Stimulated activated naive B cell treated with anti-CD40 and anti-IgM and Interleukin-4, amounts not matched to agents 10 μg/mL and 1 μg/mL and 100 μg/mL, for 72 hours (primary cell): ENCODE results near the gene CXorf38.
A peak's percentile ranks its signal among the peaks of the same experiment; 100 is the strongest.

Source experiments
- ATAC-seq, 2 donors: fragments of 150-1000 bp; cut with Tn5 transposase; replicated peaks; 2 replicates each; pipeline ENCODE4 v1.10.0; 2021; ENCODE audit warnings: moderate library complexity in 1 of 2
- DNase-seq: peaks from one replicate; pipeline ENCODE4 v3.0.0; 2021
- H3K27ac Mint-ChIP-seq: one replicate; pipeline ENCODE4 v1.8.0; 2022; ENCODE audit warnings: mild to moderate bottlenecking, mixed read lengths
- H3K27me3 Mint-ChIP-seq, 2 donors: one replicate each; pipeline ENCODE4 v1.8.0; 2022; ENCODE audit warnings: mixed read lengths in 2 of 2
- H3K36me3 Mint-ChIP-seq, 2 donors: one replicate each; pipeline ENCODE4 v1.8.0; 2022; ENCODE audit warnings: mixed read lengths in 2 of 2, mild to moderate bottlenecking in 1 of 2
- H3K4me1 Mint-ChIP-seq, 2 donors: one replicate each; pipeline ENCODE4 v1.8.0; 2022; ENCODE audit warnings: mixed read lengths in 2 of 2, mild to moderate bottlenecking in 1 of 2
- H3K4me3 Mint-ChIP-seq, 2 donors: one replicate each; pipeline ENCODE4 v1.8.0; 2022; ENCODE audit warnings: mild to moderate bottlenecking in 2 of 2, mixed read lengths in 2 of 2, moderate library complexity in 1 of 2
- H3K9me3 Mint-ChIP-seq, 2 donors: one replicate each; pipeline ENCODE4 v1.8.0; 2022; ENCODE audit warnings: mixed read lengths in 2 of 2, mild to moderate bottlenecking in 1 of 2

The CXorf38 gene, protein sequence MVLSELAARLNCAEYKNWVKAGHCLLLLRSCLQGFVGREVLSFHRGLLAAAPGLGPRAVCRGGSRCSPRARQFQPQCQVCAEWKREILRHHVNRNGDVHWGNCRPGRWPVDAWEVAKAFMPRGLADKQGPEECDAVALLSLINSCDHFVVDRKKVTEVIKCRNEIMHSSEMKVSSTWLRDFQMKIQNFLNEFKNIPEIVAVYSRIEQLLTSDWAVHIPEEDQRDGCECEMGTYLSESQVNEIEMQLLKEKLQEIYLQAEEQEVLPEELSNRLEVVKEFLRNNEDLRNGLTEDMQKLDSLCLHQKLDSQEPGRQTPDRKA

GRCh38 chrX:40647307-40648197, at the start of gene CXorf38:
Gene CXorf38 (minus strand): TSS chrX:40647561. CDS start chrX:40647520, 41 bp downstream.
- DNase-seq (peak; percentile 96), ATAC-seq (peak; percentile 75 to 78)
- peaks cover 28% of the 10 kb centered on the region in 2 donors for H3K4me1 Mint-ChIP-seq
- peak within 1 kb of the TSS; percentile 96 for H3K27ac Mint-ChIP-seq
- peak within 1 kb of the TSS; percentile 89 to 96 for H3K4me3 Mint-ChIP-seq
- no peaks in the 10 kb centered on the region for H3K9me3 Mint-ChIP-seq
- H3K27me3 Mint-ChIP-seq: no peaks in the 10 kb centered on the region
- H3K36me3 Mint-ChIP-seq: peaks cover 21 to 36% of the 10 kb centered on the region in 2 donors

- no peak overlapping the region for H3K4me3 Mint-ChIP-seq
- H3K36me3 Mint-ChIP-seq: peaks cover 10 to 52% of the 10 kb centered on the region in 2 donors
- no peak overlapping the region for H3K27ac Mint-ChIP-seq
- no peaks in the 10 kb centered on the region for H3K27me3 Mint-ChIP-seq
- DNase-seq (no peak), ATAC-seq (no peak)
- H3K9me3 Mint-ChIP-seq: no peaks in the 10 kb centered on the region
- peaks cover 0 to 2% of the 10 kb centered on the region in 2 donors for H3K4me1 Mint-ChIP-seq
Observed at GRCh38 chrX:40694802-40695201, 47.4 kb upstream of the CXorf38 start.

DNA sequence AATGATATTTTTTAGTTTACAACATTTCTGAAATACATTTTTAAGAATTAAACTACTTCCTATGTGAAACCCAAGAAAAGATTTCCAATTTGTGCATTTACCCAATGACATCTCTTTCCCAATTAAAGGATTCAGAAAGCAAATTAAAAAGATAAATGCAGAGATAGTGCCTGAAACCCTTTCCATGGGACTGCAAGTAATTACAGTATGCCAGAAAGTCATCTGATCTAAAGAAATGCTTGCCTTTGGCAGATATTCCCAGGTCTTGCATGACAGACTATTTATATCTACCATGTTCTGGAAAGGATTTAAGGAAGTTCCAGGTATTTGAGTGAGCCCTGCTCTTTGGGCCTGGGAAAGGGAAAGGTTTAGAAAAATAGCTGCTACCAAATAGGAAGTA, 41.6 kb upstream of the CXorf38 start:
- Mint-ChIP-seq H3K36me3 (peaks cover 22 to 64% of the 10 kb centered on the region in 2 donors), H3K4me3 (no peak overlapping the region), H3K27ac (no peak overlapping the region), H3K27me3 (no peaks in the 10 kb centered on the region), H3K9me3 (peaks cover 0 to 5% of the 10 kb centered on the region in 2 donors), H3K4me1 (peaks cover 18 to 27% of the 10 kb centered on the region in 2 donors)
- no peak for ATAC-seq
- DNase-seq: no peak

DNA sequence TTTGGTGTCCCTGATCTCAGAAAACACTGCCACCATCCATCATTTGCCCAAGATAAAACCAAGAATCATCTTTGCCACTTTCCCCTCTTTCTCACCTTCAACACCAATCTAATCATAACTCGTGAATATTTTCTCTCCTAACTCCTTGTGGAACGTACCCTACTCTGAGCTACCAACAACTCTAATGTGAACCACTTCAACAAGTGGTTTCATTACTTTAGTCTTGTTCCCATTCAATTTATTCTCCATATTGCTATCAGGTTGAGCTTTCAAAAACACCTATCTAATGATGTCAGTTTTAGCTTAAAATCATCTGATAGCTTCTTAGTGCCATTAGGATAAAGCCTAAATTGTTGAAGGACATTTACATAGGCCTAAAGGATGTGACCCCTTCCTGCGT, 39.8 kb upstream of the CXorf38 start:
- no peak overlapping the region for H3K4me3 Mint-ChIP-seq

GRCh38 chrX:40685362-40685918, 38.1 kb upstream of the CXorf38 start:
- Mint-ChIP-seq H3K4me3 (peak overlapping the region; percentile 11 to 71), H3K4me1 (peaks cover 18 to 27% of the 10 kb centered on the region in 2 donors), H3K36me3 (peaks cover 19 to 54% of the 10 kb centered on the region in 2 donors), H3K27me3 (no peaks in the 10 kb centered on the region), H3K27ac (peak overlapping the region; percentile 85), H3K9me3 (peaks cover 0 to 5% of the 10 kb centered on the region in 2 donors)
- DNase-seq (peak; percentile 10), ATAC-seq (peak; percentile 86 to 90)

More for the DNA sequence above, 39.8 kb upstream of the CXorf38 start:
- peaks cover 0 to 5% of the 10 kb centered on the region in 2 donors for H3K9me3 Mint-ChIP-seq
- H3K27ac Mint-ChIP-seq: no peak overlapping the region
- no peak for DNase-seq
- H3K27me3 Mint-ChIP-seq: no peaks in the 10 kb centered on the region
- no peak for ATAC-seq
- H3K4me1 Mint-ChIP-seq: peaks cover 18 to 27% of the 10 kb centered on the region in 2 donors
- peaks cover 19 to 61% of the 10 kb centered on the region in 2 donors for H3K36me3 Mint-ChIP-seq

- Mint-ChIP-seq H3K36me3 (peaks cover 19 to 62% of the 10 kb centered on the region in 2 donors), H3K4me1 (peaks cover 18 to 27% of the 10 kb centered on the region in 2 donors), H3K27ac (no peak overlapping the region), H3K27me3 (no peaks in the 10 kb centered on the region), H3K4me3 (peak overlapping the region; percentile 22 to 57), H3K9me3 (peaks cover 0 to 5% of the 10 kb centered on the region in 2 donors)
- peak; percentile 46 to 55 for ATAC-seq
- no peak for DNase-seq
Observed at GRCh38 chrX:40684092-40684491, 36.7 kb upstream of the CXorf38 start.

DNA sequence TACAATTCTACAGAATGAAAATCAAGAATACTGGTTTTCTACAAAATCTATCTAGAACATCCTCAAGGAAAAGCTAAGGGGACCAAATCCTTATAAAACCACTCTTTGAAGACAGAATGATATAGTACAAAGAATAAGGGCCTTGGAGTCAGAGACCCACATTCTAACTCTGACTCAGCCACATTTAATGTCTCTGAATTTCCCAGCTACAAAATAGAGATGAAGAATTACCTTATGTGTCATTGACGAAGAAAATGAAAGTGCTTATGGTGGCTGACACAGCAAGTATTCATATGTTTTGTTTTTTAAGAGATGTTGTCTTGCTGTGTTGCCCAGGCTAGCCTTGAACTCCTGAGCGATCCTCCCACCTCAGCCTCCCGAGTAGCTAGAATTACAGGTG, 35.9 kb upstream of the CXorf38 start:
- H3K27ac Mint-ChIP-seq: no peak overlapping the region

DNA sequence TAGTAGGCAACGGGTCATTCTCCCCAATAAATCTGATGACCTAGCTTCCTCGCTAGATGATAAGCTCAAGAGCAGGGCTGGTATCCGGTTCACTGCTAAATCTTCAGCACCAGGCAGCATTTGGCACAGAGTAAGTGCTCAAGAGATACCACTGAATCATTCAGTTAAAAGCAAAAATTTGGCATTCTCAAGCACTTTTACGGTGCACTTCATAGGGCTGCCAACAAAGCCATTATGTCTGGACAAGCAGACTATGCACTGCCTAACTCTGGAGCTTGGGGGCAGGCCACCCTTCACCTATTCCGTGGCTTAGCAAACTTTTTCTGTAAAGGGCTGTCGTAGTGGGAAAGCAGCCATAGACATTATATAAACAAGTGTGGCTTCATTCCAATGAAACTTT, 23.8 kb upstream of the CXorf38 start:
- H3K27me3 Mint-ChIP-seq: no peaks in the 10 kb centered on the region
- no peak overlapping the region for H3K4me3 Mint-ChIP-seq
- DNase-seq: no peak
- H3K27ac Mint-ChIP-seq: no peak overlapping the region
- ATAC-seq: no peak
- H3K36me3 Mint-ChIP-seq: peaks cover 22 to 55% of the 10 kb centered on the region in 2 donors
- no peaks in the 10 kb centered on the region for H3K9me3 Mint-ChIP-seq
- peaks cover 4 to 5% of the 10 kb centered on the region in 2 donors for H3K4me1 Mint-ChIP-seq

More for the DNA sequence above, 35.9 kb upstream of the CXorf38 start:
- H3K4me1 Mint-ChIP-seq: peaks cover 18 to 27% of the 10 kb centered on the region in 2 donors
- H3K27me3 Mint-ChIP-seq: no peaks in the 10 kb centered on the region
- H3K4me3 Mint-ChIP-seq: no peak overlapping the region
- peaks cover 20 to 65% of the 10 kb centered on the region in 2 donors for H3K36me3 Mint-ChIP-seq
- H3K9me3 Mint-ChIP-seq: peaks cover 0 to 5% of the 10 kb centered on the region in 2 donors
- ATAC-seq (no peak), DNase-seq (no peak)

DNA sequence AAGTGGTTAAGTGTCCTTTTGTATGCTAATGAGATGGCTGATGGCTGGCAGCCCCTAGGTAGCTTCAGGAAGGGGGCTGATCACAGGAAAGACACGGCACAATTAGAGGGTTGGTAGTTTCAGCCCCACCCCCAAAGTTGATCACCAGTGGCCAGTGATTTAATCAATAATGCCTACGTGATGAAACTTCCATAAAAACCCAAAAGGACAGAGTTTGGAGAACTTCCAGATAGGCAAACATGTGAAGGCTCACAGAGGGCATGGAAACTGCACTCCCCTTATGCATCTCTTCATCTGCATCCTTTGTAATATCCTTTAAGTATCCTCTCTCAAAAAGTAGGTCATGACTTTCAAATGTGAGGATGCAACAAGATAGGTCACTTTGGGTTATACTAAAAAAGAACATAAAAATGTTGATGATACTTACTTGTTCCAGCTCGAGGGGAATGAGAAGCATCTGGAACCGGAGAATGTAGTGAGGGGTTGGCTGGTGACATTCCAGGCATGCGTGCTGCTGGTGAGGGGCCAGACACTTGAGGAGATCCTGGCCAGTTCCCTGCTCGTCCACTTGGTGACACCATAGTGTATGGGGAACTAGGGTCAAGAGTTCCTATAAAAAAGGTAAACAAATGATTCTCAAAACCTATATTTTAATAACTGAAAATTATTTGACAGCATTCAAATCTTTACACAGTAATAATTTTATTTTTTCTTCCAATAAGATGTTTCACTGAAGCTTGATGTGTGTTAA, 16.7 kb upstream of the CXorf38 start:
- Mint-ChIP-seq H3K36me3 (peaks cover 17 to 65% of the 10 kb centered on the region in 2 donors), H3K27me3 (no peaks in the 10 kb centered on the region), H3K4me1 (peaks cover 6 to 8% of the 10 kb centered on the region in 2 donors), H3K27ac (peak overlapping the region; percentile 20), H3K9me3 (no peaks in the 10 kb centered on the region), H3K4me3 (no peak overlapping the region)
- DNase-seq (no peak), ATAC-seq (no peak)

GRCh38 chrX:40663078-40663740, 15.8 kb upstream of the CXorf38 start:
- Mint-ChIP-seq H3K4me1 (peaks cover 6 to 8% of the 10 kb centered on the region in 2 donors), H3K27me3 (no peaks in the 10 kb centered on the region), H3K36me3 (peaks cover 17 to 65% of the 10 kb centered on the region in 2 donors), H3K9me3 (no peaks in the 10 kb centered on the region), H3K4me3 (no peak overlapping the region), H3K27ac (peak overlapping the region; percentile 25)
- ATAC-seq (peak in 1 of 2 donors; percentile 23), DNase-seq (no peak)

- peaks cover 8 to 59% of the 10 kb centered on the region in 2 donors for H3K36me3 Mint-ChIP-seq
- no peak for ATAC-seq
- no peaks in the 10 kb centered on the region for H3K27me3 Mint-ChIP-seq
- no peak for DNase-seq
- no peak overlapping the region for H3K4me3 Mint-ChIP-seq
- H3K27ac Mint-ChIP-seq: no peak overlapping the region
- H3K4me1 Mint-ChIP-seq: peaks cover 6 to 8% of the 10 kb centered on the region in 2 donors
- no peaks in the 10 kb centered on the region for H3K9me3 Mint-ChIP-seq
Observed at GRCh38 chrX:40661489-40661888, 14.1 kb upstream of the CXorf38 start.

- H3K36me3 Mint-ChIP-seq: peaks cover 6 to 49% of the 10 kb centered on the region in 2 donors
- DNase-seq (no peak), ATAC-seq (no peak)
- H3K27ac Mint-ChIP-seq: no peak overlapping the region
- no peaks in the 10 kb centered on the region for H3K9me3 Mint-ChIP-seq
- H3K4me1 Mint-ChIP-seq: peaks cover 0 to 2% of the 10 kb centered on the region in 2 donors
- no peaks in the 10 kb centered on the region for H3K27me3 Mint-ChIP-seq
- no peak overlapping the region for H3K4me3 Mint-ChIP-seq
Observed at GRCh38 chrX:40660381-40660780, 13.0 kb upstream of the CXorf38 start.

DNA sequence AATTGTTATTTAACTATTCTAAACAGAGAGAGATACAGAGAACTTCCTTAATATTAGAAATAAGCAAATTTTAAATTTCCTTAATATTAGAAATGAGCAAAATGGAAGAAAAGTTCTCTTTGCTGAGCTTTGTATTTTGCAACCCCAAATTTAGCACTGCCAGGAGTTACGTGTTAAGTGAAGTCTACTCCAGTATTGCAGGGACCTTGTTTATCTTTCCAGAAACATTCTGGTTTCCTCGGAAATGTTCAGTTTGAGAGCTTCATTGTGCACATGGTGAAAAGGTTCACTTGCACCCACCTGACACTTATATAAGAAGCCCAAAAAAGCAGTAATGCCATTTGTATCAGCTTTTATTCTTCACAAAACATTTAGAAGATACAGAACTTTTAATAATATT, 6.2 kb upstream of the CXorf38 start:
- Mint-ChIP-seq H3K4me3 (no peak overlapping the region), H3K27ac (no peak overlapping the region), H3K9me3 (no peaks in the 10 kb centered on the region), H3K4me1 (peaks cover 3 to 11% of the 10 kb centered on the region in 2 donors), H3K27me3 (no peaks in the 10 kb centered on the region), H3K36me3 (peaks cover 6 to 27% of the 10 kb centered on the region in 2 donors)
- ATAC-seq: no peak
- no peak for DNase-seq
